ENCODE data around the gene HS6ST1. TPM values are rescaled to one million over a fixed set of nuclear protein-coding genes. Genes with fewer than 3 reads are reported as not detected.
A peak's percentile ranks its signal among the peaks of the same experiment; 100 is the strongest.

The HS6ST1 gene
- total RNA-seq, 2 donors from 2014 or later, result 19.0 to 25.8 TPM

DNA sequence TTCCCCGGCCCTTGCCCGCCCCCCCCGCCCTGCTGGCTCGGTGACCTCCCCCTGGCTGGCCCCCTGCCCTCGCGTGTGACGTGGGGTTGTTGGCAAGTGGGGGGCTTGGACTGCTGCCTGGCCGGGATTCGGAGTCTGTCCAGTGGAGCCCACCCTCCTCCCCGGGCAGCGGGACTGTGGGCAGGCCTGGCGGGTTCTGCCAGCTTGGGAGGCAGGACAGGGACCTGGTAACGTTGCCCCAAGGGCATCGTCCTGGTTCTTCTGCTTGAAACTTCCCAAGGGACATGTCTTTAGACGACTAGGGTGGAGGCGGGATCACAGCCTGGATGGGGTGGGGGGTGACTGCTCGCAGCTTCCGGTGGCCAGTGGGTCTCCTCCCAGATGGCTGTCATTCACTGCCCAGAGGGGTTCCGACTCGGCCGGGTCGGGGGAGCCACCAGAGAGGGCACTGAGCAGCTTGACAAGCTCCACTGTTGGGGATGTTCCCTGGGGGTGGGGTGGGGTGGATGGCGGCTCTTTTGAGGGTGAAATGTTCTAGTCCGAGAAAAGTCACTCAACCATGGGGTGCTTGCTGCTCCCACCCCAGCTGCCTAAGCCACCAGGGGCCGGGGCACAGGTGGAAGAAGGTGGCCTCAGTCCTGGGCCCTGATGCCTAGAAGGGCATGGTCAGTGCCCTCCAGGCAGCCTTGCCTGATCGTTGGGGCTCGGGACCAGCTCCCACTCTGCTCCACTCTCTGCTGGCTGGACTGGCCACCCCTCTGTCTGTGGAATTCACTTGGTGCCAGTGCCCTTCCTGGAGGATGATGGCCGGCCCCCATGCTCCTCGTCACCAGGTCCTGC lies 4.3 kb upstream of the HS6ST1 start:
- Histone ChIP-seq H3K9me3 (no peaks in the 10 kb centered on the region), H3K4me1 (peaks cover 0 to 30% of the 10 kb centered on the region in 2 donors), H3K4me3 (peak overlapping the region in 1 of 2 donors; percentile 65), H3K36me3 (no peaks in the 10 kb centered on the region), H3K27ac (peak overlapping the region; percentile 68 to 75), H3K27me3 (no peaks in the 10 kb centered on the region)
- TF ChIP-seq, protein P1, sequence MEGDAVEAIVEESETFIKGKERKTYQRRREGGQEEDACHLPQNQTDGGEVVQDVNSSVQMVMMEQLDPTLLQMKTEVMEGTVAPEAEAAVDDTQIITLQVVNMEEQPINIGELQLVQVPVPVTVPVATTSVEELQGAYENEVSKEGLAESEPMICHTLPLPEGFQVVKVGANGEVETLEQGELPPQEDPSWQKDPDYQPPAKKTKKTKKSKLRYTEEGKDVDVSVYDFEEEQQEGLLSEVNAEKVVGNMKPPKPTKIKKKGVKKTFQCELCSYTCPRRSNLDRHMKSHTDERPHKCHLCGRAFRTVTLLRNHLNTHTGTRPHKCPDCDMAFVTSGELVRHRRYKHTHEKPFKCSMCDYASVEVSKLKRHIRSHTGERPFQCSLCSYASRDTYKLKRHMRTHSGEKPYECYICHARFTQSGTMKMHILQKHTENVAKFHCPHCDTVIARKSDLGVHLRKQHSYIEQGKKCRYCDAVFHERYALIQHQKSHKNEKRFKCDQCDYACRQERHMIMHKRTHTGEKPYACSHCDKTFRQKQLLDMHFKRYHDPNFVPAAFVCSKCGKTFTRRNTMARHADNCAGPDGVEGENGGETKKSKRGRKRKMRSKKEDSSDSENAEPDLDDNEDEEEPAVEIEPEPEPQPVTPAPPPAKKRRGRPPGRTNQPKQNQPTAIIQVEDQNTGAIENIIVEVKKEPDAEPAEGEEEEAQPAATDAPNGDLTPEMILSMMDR (IDR thresholded peaks at IDR 0.05), result no peak
- peak; percentile 59 for DNase-seq (ENCODE audit: low spot score)

DNA sequence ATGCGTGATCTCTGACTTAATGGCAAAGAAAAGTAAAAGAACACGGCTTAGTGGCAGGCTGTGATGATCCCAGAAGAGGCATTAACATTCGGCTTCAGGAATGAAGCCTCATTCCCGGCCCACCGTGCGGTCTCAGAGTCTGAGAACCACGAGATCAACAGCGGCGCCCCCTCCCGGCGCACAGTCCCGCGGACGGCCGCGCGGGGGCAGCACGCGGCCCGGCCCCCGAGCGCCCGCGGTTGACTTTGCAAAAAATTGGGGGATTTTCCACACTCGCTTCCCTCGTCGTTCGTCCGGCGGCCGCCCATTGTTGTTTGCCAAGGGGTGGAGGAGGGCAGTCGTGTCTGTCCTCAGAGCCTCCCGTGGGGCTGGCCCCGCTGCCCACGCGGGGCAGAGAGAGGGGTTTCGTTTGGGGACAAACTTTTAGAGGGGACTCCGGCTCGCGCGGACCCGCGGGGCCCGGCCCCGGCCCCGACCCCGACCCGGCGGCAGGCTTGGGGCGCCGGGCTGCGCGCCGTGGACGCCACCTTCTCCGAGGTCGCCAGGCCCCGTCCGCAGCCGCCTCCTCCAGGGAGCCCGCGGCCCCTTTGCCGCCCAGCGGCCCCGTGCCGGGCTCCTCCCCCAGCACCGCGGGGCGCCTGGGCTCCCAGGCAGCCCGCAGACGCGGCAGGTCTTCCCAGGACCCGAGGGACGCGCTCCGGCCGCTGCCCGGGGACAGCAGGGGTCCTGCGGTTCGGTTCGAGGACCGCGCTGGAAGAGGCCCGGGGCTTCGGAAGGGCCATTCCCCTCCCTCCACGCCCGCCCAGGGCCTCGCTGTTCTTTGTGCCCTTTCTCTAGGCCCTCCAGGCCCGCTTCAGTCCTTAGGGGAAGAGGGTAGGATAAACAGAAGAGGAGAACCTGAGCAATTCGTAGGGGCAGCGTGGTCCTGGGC lies 3.4 kb upstream of the HS6ST1 start:
- TF ChIP-seq, protein P1 (IDR thresholded peaks at IDR 0.05), result peak; percentile 98
- no peaks in the 10 kb centered on the region for H3K9me3 ChIP-seq
- H3K27ac ChIP-seq, result peak overlapping the region; percentile 68 to 75
- H3K4me1 ChIP-seq, result peaks cover 0 to 37% of the 10 kb centered on the region in 2 donors
- H3K36me3 ChIP-seq, result no peaks in the 10 kb centered on the region
- no peaks in the 10 kb centered on the region for H3K27me3 ChIP-seq
- peak; percentile 90 for DNase-seq (ENCODE audit: low spot score)
- H3K4me3 ChIP-seq, result peak overlapping the region; percentile 48 to 65

DNA sequence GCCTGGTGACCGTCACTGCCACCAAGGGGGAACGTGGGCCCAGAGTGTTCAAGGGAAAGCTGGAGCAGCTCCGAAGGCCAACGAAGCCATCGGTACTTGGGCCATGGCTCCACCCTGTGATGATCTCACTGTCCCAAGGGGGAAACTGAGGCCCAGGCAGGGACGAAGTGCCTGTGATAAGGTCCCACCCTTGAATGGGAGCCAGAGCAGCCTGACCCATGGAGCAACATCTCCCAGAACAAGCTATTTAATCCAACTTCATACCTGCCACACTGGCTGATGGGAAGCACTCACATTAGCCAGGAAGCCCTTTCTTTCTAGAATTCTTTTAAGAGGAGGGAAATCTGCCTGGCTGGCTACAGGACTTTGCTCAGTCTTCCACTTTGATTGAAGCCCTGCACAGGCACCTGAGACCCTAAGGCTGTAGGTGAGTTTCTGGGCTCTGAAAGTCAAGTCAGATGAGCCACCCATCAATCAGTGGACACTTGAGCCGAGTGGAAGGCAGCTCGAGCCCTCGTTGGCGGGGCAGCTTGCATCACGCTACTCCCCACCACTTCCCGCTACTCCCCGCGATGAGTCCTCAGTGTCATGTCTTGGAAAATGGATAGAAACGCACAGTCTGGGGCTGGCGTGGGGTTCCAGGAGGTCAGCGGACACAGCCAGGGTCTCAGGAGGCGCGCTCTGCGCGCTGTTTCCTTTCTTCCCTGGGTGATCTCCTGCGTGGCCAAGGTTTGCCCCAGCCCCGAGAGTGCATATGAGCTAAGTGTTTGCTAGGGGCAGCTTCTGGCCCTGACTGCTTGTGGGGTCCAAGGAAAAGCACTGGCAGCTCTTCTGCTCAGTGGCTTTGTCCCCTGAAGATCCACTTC lies 2.5 kb upstream of the HS6ST1 start:
- H3K27ac ChIP-seq, result peak overlapping the region; percentile 68 to 75
- no peaks in the 10 kb centered on the region for H3K36me3 ChIP-seq
- no peaks in the 10 kb centered on the region for H3K27me3 ChIP-seq
- no peaks in the 10 kb centered on the region for H3K9me3 ChIP-seq
- peaks cover 0 to 46% of the 10 kb centered on the region in 2 donors for H3K4me1 ChIP-seq
- TF ChIP-seq, protein P1 (IDR thresholded peaks at IDR 0.05), result no peak
- DNase-seq (ENCODE audit: low spot score), result peak; percentile 64
- peak overlapping the region in 1 of 2 donors; percentile 65 for H3K4me3 ChIP-seq

DNA sequence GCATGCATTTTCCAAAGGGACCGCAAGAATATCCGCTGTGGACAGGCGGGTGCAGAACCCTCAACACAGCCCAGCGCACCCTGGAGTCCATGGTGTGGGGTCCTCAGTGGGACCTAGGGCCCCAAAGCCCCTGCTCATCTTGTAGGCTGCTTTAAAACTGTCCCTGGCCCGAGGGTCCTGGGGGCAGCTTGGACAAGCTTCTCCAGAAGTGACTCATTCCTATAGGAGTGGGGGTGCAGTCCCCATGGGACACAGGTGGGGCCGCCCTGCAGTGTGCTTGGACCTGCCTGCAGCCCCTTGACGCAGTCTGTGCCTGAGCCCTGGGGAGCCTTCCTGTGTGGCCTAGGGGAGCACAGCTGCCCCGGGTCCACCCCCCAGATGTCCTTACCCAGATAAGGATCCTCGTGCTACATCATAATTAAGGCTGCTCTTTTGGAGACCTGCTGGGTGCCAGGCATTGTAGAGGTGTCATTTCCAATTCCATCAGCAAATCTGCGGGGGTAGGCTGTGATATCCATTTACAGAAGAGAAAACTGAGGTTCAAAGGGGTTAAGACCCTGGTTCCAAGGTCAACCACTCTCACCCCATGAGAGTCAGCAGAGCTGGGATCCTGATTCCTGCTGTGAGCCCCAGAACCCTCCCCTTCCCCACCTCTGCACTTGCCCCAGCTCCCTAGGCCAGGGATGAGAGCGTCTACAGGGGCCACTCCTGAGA lies 1.7 kb upstream of the HS6ST1 start:
- TF ChIP-seq, protein P1 (IDR thresholded peaks at IDR 0.05), result no peak
- DNase-seq (ENCODE audit: low spot score), result peak; percentile 57
- H3K36me3 ChIP-seq, result no peaks in the 10 kb centered on the region
- no peak overlapping the region for H3K27ac ChIP-seq
- H3K4me1 ChIP-seq, result peaks cover 0 to 49% of the 10 kb centered on the region in 2 donors
- H3K4me3 ChIP-seq, result no peak overlapping the region
- H3K9me3 ChIP-seq, result no peaks in the 10 kb centered on the region
- no peaks in the 10 kb centered on the region for H3K27me3 ChIP-seq

Data from right atrium auricular region (tissue), 2 donors.